GM18873 (cell line): Measurements from ENCODE around the gene CDKN2B-AS1.

Experiments used
- ATAC-seq: cut with Tn5 transposase; IDR thresholded peaks from one replicate; pipeline ENCODE4 v1.9.1; 2021; ENCODE audit warnings: mild to moderate bottlenecking, moderate library complexity, moderate number of reproducible peaks; ENCODE audit not compliant: unreplicated experiment, low FRiP score

The CDKN2B-AS1 gene

DNA sequence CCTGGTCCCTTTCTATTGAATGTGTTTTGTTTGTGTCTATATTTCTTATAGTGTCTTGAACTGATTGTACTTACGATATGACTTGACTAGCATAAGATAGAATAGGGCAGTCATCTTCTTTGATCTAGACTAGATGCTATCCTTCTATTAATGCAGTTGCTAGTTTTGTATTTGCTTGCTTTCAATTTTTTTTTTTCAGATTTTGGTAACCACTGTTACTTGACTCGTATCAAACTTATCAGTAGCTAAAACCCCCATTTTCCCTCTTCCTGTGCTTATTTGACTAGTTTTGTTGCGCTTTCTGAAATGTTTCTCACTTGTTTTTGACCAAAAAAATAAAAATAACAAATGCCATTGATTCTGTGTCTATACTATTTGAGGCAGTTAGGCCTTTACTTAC lies 83.5 kb downstream of the CDKN2B-AS1 start:
- ATAC-seq, result no peak

- peak; percentile 89 for ATAC-seq
Measured at GRCh38 chr9:22079873-22080341, 85.3 kb downstream of the CDKN2B-AS1 start.

DNA sequence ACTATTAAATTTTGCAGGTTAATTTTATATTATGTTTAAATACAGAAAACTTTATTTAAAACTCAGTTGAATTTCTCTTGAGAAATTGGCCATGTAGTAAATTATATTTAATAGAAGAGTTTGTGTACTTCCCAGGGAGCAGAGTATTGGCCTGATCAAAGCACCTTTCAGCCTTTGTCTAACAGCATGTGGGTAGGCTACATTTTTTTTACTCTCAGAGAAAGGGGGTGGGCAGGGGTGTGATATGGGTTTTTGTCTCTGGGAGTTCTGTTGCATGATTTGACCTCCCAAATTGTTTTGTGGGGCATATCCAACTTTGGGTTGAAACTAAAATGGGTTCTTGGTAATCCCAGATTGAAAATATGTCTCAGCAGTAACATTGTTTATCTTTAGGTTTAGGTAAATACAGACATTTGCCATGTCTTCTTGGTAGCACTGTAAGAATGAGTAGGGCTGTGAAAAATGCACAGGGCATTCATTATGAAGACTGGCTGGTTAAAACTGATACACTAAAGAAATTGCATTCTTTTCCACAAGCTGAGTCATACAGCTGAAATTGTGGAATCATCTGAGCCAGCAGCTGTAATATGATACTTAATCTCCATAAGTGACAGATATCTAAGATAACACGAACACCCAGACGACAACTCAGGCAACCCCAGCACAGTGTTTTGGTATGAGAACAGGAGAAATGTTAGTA lies 89.9 kb downstream of the CDKN2B-AS1 start:
- no peak for ATAC-seq

- no peak for ATAC-seq
Measured at GRCh38 chr9:22088053-22088716, 93.6 kb downstream of the CDKN2B-AS1 start.

- ATAC-seq, result no peak
Measured at GRCh38 chr9:22088717-22089061, 94.1 kb downstream of the CDKN2B-AS1 start.

- no peak for ATAC-seq
Measured at GRCh38 chr9:22097707-22098106, 103.1 kb downstream of the CDKN2B-AS1 start.

GRCh38 chr9:22098643-22099332 lies 104.2 kb downstream of the CDKN2B-AS1 start:
- no peak for ATAC-seq

DNA sequence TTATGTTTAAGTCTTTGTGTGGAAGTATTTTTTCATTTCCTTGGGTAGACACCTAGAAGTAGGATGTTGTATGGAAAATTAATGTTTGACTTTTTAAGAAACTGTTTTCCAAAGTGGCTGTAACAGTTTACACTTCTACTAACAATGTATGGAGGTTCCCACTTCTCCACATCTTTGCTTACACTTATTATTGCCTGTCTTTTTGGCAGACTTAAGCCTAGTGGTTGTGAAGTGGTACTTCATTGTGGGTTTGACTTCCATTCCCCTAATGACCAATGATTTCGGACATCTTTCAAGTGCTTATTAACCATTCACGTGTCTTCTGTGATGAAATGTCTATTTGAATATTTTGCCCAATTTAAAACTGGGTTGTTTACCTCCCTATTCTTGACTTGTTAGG lies 106.0 kb downstream of the CDKN2B-AS1 start:
- no peak for ATAC-seq

DNA sequence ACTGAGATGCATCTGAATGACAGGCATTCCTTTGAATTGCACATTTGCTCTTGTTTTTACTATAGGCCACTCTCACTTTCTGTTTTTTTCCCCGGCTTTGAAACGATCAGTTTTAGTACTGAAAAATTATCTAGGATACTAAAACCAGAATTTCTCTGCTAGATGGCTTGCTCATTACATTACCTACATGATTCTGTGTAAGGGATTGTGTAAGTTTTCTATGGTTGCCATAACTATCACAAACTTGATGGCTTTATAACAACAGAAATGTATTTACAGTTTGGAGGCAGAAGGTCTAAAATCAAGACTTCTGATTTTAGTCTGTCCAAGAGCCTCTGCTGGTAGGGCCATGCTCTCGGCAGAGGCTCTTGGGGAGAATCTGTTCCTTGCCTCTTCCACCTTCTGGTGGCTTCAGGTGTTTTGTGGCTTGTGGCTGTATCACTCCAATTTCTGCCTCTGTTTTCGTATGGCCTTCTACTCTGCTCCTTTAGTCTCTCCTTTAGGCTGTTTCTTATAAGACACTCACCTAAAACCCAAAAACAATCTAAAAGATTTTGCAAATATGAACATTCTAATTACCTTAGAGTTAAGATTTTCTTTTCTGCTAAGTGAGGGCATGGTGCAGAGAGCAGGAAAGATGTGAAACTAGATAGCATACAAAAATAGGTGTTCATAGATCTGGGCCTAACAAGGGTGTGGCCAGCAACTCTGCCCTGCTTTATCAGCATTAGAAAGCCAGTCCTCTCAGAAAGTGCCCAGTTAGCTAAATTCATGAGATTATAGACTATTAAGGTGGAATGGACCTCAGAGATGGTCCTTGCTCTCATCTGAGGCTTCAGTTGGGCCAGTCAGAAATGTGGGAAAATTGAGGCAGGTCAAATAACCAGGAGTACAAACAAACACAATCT lies 107.8 kb downstream of the CDKN2B-AS1 start:
- no peak for ATAC-seq

- no peak for ATAC-seq
Measured at GRCh38 chr9:22103685-22104575, 109.3 kb downstream of the CDKN2B-AS1 start.

DNA sequence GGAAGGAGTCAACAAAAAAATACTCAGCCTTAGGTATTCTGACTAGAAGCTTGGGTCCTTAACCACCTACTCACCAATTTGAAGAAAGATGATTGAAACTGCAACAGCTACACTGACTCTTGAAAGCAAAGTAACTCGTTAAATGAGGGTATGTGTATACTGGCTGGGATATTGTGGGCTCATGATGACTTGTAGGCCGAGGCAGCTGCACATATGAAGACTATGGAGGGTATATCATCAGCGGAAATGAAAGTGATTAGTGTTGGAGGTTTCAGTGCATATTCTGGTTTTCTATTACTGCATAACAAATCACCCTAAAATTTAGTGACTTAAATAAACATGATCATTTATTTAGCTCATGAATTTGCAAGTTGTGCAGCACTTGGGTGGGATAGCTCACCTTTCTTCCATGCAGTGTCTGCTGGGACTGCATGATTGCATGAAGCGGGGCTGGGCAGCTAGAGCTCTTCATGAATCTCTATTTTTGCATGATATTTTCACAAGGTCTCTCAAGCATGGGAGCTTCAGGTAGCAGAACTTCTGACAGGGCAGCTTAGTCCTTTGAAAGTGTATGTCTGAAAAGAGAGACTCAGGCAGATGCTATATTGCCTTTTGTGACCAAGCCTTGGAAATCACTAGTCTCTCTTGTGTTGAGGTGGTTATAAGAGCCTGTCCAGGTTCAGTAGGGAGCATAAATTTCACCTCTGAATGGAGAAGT lies 110.6 kb downstream of the CDKN2B-AS1 start:
- peak; percentile 96 for ATAC-seq

- no peak for ATAC-seq
Measured at GRCh38 chr9:22107202-22108045, 112.8 kb downstream of the CDKN2B-AS1 start.

- no peak for ATAC-seq
Measured at GRCh38 chr9:22108581-22109370, 114.2 kb downstream of the CDKN2B-AS1 start.

DNA sequence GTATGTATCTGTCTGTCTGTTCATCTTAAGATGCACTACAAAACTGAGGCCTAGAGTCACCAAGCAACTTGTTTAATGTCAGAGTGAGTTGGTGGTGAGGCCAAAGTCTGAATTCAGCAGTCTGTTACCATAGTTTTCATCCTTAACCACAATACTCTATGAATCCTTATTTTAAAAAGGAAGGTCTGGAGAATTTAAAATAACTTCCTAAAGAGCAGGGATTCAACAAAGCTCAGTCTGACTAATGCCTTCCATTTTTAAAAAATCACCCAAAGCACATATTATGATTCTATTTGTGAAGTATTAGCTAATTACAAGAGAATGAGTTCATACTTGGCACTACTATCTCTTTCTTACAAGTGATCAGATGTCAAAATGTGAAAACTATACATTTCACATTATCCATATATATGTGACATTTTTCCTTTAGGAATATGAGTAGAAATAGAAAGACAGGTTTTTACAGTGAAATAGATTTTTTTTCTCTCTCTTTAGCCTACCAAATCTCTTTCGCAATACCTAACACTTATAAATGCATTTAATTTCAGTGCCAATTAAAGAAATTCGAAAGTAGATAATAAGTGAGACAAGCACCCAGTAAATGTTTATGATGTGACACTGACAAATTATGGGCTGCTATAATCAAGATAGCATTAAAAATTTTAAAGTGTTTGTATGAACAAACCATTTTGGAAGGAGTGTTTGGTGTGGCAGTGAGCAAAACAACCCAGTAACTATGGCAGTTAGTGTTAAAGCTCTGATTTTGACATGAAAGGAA lies 116.8 kb downstream of the CDKN2B-AS1 start:
- ATAC-seq, result no peak

DNA sequence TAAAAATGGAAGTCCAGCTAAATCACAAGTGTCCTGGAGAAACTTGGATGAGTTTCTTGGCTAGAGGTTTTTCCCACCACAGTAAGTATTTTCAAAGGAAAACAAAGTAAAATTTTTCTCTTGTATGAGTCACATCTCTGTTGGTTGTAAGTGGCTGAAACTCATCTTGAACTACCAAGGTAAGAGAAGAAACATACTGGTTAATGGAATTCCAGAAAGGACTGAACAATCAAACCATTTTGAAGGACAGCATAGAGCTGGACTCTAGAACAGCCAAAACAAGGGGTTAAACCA lies 117.3 kb downstream of the CDKN2B-AS1 start:
- no peak for ATAC-seq

GRCh38 chr9:22112870-22113821 lies 118.6 kb downstream of the CDKN2B-AS1 start:
- no peak for ATAC-seq
